GM19397 (cell line): ENCODE measurements around the gene HPD.
"Not testable (repeated sequence)": the region's sequence is repeated elsewhere in the genome, so short reads cannot be mapped to it uniquely, and the experiment has no call there.

Experiments used
- ATAC-seq: cut with Tn5 transposase; IDR thresholded peaks from one replicate; pipeline ENCODE4 v1.9.1; 2021; ENCODE audit warnings: mild to moderate bottlenecking, moderate library complexity; ENCODE audit not compliant: unreplicated experiment

HPD gene

DNA sequence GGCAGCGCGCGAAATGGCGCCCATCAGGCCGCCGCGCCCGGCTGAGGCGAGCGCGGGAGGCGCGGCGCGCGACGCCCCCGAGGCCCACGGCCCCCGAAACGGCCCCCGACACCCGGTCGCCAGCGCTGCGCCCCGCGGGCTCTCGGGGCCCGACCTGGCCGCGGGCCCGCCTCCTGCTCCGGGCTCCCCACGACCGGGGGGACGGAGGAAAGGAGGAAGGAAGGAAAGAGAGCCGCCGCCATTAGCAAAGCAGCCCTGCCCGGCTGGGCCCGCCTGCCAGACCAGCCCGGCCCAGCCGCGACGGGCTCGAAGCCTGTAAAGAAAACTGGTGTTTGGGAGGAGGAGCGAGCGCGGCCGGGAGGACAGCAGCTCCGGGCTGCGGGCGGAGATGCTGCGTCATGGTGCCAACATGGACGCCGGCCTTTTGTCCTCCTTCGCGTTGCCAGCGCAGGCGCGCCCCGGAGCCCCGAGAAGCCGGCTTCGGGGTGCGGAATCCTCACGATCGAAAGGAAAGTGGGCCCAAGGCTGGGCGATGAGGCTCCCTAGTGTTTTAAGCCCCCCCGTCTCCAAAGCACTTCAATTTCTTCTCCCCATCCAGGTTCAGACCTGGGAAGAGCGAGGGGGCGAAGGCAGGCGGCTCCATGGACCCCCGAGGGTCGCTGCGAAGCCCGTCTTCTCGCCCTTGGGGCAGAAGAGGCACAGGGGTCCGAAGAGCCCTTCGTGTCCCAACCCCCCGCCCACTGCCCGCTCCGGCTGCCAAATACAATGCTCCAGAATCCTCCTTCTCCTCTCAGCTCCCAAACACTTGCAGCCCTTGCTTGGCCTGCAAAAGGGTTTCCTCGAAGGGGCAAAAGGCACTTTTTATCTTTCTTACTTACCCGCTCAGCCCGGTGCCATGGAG is 57.7 kb downstream of the HPD start:
- ATAC-seq, result no peak

DNA sequence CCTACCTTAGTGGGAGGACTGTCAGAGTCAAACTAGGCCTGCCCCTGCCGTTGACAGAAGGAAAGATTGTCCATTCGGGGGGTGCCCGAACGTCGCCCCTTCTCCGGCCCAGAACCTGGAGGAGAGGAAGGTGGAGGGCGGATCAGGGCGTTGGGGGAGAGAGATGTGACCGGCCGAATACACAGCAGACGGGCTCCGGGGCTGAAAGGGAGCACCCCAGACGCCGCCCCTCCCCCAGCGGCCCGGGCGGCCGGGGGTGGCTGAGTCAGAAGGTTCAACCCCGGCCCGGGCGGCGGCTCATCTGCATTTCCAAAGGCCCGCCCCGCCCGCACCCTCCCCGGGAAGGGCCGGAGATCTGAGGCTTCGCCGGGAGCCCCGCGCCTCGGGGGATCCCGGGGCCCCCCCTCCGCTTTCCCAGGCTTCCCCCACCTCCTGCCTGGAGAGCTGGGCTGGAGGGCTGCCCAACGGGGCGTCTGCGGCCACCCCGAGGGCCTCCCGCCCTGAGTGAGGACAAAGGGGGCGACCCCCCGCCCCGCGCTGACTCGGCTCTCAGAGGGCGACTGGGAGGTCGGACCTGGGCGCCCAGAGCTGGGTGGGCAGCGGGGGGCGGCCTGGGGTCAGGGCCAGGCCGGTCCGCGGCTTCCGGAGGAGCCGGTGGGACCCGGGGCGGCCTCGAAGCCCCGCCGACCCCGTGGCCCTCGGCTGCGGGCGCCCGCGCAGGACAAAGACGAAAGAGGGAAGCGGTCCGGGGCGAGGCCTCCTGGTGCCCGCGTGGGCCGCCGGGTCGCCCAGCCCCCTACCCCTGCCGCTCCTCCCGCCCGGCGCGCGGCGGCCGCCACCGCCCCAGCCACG is 58.6 kb downstream of the HPD start:
- ATAC-seq, result no peak

DNA sequence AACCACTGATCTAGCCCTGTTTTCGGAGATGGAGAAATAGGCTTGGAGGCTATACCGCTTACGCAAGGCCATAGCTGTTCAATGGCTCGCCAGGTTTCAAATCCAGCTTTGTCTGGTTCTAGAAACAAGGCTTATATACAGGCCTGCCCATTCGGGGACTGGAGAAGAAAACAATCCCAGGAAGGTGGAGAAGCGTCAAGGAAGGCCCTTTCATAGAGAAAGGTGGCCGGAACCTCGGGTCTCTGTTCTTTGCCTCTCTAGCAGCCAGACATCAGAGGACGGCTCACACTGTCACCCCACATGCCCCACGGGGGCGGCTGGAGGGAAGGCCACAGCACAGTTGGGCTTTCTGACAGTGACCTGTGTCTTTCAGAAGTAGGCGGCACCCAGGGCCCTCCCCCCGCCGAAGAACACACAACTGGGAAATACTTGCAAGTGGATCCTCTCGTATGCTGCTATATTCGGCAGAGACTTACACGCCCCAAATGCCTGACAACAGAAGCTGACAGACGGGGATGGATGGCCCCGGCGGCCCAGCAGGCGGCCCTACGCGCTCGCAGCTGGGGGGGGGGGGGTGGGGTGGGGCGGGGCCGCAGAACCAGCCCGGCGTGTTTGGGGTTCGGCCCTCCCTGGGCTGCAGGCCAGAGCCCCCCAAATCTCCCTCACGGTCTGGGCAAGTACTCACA is 59.4 kb downstream of the HPD start:
- no peak for ATAC-seq

DNA sequence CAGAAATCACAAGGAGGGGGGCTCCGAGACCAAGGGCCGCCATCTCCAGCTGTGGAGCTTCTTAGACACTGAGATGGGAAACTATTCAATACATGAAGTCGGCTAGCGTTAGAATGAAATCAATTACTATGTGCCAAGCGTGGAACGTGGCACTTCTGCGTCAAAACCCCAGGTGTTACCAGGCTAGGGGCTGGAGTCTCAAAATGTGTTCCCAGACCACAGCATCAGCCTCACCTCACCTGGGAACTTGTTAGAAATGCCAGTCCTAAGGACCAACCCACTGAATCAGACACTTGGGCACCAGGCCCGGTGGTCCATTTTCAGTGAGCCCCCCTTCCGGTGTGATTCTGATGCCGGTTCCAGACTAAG is 59.9 kb downstream of the HPD start:
- no peak for ATAC-seq

DNA sequence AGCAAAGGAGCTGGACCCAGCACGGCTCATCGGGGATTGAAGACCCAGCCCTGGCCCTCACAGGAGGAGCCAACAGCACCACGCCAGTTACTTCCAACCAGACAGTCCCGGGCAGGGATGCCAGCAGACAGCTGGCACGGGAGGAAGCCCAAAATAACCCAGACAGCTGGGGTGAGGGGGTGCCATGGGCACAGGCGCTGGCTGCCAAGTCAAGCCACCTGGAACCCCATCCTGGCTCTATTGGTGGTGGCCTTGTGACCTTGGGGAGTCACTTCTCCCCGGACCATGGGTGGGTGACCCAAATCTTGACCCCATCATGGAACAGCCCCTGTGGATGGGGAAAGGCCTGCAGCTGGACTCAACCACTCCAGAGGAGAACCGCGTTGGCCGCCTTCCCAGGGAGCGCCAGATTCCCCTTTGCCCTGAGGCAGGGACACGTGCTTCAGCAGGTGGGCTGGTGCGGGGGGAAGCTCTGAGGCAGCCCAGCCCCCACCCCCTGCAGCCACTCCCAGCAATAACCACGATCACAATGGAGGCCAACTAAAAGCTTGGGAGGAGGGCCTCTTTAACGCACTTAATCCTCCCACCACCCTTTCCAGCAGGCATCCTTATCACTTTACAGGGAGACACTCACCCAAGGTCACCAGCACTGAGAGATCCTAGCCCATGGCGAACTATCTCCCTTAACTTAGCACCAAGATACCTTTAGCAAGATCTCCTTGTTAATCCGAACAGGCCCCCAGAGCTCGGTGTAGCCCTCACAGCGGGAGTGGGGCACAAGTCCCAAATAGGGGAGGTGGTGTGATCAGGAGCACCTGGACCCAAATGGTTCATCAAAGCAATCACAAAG is 60.5 kb downstream of the HPD start:
- no peak for ATAC-seq

DNA sequence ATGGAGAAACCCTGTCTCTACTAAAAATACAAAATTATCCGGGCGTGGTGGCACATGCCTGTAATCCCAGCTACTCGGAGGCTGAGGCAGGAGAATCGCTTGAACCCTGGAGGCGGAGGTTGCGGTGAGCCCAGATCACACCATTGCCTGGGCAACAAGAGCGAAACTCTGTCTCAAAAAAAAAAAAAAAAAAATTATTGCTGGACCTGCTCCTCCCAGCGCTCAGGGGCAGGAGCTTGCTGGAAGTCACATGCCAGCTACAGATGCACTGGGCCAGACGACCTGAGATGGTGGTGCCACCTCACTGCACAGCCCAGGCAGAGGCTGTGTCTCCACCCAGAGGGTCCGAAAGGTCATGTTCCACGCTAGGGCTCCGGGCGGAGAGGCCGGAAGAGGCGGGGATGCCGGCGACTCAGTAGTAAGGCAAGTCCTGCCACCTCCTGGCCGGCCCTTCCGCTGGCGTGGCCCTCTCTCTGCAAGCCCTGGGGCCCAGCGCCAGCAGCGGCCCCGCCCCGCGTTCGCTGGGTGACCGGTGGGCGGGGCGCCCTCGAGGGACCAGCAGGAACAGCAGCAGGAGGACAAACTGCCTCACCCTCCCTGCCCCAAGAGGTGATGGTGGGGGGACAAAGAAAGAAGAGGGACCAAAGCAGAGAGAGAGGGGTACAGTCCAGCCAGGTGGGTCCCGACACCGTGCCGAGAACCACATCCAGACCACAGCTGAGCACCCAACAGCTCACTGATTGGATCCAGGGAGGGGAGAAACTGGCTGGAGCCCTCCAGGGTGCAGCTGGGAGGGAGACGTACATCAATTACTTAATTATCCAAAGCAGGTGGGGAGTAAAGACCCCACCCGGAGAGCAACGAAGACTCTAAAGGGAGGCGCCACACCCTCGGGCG is 61.6 kb downstream of the HPD start:
- no peak for ATAC-seq

DNA sequence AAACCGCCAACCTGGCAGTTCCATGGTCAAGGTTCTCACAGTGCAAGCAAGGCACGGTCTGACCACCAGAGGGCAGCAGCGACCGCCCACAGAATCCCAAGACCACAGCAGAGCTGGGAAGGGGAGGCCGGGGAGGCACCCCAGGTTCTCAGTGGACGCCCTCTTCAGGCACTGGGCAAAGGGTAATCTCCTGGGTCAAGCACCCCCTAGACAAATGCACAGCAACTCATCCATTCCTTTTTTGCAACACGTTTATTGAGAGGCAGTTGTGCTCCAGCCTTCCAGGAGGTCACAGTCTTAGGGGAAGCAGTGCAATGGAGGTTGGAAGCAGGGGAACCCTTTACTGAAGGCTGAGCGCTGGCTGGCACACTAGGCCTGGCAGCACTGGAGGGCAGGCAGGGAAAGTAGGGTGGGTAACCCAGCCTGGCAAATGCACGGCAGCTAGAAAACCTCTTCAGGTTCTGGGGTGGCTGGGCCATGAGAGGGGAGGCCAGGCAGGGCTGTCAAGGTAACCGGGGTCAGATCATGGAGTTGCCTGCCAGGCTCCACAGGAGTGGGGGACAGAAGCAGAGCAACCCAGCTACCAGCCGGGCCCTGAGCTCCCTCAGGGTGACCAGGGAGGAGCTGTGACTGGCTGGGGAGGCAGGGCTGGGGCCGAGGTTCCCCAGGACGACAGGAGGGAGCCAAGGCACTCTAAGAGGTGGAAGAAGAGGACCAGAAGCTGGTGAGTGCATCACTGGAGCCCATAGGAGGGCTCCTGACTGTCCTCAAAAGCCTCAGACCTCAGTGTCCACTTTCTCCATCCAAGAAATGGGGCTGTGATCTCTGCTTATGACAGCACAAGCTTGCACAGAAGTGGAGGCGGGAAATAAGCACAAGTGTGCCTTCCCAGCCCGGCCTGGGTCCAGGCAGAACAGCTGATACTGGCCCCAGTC is 63.4 kb downstream of the HPD start:
- ATAC-seq, result no peak

DNA sequence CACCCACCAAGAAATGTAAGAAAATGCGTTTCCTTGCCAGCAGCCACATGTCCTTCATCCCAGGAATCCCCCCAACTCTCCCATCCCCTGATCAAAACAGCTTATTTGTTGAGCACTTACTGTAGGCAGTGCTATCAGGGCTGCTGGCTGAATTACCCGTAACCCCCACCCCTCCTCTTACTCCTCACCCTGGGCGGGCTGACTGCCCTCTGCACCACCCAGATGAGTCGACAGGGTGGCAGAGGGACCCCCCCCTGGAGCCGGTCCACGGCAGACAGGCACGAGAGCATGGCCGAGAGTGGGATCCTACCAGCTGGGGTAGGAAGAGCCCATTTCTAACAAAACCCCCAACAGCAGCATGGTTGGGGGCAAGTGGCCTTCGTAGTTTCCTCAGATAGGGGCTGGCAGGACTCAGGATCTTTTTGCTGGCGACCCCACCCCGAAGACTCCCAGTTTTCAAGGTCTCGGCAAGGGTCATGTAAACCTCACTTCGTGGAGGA is 64.1 kb downstream of the HPD start:
- peak; percentile 0 for ATAC-seq

DNA sequence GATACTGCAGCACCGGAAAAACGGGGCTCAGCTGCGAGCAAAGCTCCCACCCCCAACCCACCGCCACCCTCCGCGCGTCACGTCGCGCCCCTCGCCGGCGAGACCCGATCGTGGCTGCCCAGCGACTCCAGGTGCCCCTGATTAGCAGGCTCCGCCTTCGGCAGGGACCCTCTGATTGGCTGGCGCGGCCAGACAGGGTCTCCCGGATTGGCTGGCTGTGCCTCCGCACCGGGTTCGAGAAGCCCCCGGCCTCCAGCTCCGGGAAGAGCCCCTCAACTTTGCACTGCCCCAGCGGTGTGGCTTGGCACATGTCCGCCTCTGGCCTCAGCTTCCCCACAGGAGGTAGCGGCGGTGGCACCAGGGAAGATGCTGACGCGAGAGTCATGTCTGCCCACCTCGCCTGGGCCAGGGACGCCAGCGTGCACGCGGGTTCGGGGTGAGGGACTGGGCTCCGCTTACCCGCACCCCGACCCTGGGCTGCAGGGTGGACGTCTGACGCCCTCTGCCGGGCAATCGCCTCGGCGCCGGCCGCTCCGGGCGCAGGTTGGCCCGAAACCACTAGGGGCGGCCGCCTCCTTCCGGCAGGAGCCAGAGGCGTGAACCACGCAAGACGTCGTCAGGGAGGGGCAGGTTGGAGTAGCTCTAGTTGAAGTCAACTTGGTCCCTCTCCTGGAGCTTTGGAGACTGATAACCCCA is 64.7 kb downstream of the HPD start:
- peak; percentile 49 for ATAC-seq

DNA sequence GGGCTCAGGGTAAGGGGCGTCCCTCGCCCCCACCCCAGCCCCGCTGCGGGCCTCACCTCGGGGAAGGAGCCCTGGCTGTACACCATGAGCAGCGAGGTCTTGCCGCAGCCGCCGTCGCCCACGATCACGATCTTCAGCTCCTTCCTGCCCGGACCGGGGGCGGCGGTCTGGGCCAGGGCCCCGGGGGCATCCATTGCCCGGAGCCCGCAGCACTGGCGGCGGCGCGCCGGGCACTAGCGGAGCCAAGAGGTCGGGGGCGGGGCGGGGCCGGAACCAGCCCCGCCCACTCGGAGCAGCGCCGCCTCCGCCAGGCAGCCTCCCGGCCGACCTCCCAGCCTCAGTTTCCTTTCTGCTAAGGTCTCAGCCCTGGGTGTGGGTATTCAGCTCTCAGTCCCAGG is 65.2 kb downstream of the HPD start, which contains the start of gene RHOF:
Gene RHOF (minus strand): TSS at position 249 of the 398 bp plus-strand sequence. CDS start 55 bp downstream, at position 194.
- peak; percentile 25 for ATAC-seq

DNA sequence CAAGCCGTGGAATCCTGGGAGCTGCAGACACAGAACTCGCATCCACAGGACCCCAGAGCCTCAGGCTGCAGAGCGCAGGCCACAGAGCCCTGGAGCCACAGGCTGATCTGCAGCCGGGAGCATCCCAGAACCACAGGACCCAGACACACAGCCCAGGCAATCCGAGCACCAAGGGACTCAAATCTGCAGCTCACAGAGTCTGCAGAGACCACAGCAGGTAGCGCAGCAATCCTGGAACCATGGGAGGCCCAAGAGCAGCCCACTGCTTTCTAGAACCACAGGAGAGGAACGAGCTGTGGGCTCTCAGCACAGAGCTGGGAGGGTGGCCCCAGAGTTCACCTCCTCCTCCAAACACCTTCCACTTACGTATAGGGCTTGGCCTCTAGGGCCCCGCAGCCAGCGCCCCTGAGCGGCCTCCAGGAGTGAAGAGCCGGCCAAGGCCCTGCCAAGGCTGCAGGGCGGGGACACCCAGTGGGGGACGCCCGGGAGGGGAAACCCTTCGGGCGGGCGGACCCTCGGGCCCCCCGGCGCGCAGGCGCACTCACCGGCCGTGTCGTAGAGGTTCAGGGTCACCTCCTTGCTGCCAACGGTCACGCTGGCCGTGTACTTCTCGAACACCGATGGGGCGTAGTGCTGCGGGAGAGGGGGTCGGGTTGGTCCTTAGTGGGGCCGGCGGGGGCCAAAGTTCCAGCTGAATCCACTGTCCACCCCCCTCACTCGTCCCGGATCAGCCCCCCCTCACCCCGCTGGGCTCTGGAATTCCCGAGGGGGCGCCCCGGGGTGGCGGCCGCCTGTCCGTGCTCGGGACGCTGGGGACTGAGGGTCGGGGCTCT is 65.8 kb downstream of the HPD start:
- no peak for ATAC-seq

DNA sequence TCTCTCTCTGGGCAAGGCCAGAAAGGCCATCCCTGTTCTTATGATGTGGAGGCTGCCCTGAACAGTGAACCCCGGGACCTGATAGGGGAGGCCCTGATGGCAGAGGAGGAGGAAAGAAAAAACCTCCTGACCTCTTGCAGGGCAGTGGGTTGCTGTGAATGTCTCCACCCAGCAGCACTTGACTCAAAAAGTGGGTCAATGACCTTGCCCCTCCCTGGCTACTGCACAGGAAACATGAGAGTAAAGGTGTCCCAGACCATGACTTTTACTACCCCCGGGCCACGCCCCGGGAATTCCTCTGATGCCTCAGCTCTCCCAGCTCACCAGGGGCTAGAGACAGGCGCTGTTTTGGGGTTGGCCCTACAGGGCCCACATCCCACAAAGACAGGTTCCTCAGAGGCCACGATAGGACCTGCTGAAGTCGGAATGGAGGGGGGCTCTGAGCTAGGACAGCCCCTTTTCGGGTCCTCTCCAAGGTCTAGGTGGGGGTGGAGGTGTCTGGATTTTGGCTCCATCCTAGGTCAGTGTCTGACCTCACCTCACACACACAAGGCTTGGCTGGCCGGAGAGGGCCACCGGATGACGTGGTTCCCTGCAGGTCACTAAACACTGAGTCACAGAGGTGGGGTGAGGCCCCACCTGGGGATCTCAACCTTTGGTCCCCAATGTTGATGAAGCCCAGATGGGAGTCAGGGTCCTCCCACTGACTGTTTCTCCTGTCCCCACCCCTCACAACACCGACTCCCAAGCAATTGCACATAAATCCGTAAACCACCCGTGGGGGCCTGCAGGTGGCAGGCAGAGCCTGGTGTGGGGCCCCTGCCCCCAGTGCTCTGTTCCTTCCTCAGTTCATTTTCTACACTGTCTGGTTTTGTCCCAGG is 66.7 kb downstream of the HPD start:
- no peak for ATAC-seq

DNA sequence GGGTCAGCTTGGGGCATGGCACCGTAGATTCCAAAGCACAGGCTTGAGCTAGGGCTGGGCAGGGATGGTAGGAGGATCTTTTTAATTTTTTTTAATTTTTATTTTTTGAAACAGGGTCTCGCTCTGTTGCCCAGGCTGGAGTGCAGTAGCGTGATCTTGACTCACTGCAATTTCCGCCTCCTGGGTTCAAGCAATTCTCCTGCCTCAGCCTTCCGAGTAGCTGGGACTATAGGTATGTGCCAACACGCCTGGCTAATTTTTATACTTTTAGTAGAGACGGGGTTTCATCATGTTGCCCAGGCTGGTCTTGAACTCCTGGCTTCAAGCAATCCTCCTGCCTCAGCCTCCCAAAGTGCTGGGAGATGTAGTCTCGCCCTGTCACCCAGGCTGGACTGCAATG is 67.9 kb downstream of the HPD start:
- ATAC-seq, result not testable (repeated sequence)

DNA sequence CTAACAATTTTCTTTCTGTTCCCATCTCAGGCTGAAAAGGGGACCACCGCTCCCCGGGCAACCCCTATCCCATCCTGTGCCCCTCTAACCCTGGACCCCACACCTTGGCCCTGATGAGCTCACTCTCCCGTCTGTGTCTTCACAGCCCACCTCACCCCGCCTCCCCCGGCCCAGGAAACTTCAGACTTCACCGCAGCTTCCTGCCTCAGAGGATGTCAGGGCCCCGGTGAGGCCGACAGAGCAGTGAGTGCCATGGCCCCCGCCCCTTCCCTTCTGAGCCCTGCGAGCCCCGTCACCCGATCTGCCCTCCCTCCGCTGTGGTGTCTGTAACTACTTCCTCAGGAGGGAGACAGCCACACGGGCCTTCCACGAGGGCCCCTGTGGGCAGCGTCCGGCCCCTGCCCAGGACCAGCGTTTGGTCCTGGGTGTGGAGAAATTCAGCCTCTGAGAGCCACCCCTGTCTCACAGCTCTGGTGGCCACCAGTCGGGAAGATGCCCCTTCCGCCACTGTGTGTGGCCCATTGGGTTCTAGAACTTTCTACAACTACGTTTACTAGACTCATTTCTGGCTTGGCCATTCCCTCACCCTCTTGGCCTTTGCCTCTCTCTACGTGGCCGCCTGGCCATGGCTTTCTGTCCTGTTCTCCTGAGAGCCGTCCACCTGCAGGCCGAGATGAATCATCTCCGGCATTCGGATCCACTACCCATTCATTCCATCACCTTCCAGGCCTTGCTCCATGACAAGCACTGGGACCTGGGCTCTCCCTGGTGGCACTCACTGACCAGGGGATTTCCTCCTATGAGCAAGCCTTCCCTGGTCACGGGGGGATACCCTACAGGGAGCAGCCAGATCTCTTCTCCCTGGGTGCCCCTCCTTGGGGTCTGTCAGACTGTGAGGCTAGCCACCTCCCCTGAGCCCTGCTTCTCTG is 68.6 kb downstream of the HPD start:
- peak; percentile 42 for ATAC-seq
